Left ventricle myocardium inferior (tissue), 1 donor: Measurements from ENCODE around the gene THSD4. TPM values are rescaled to one million over a fixed set of nuclear protein-coding genes. Genes with fewer than 3 reads are reported as not detected.

Source experiments
- DNase-seq: peaks from one replicate; pipeline ENCODE4 v3.0.0-alpha.2; 2020
- H3K27ac ChIP-seq: fragments of 200-600 bp; replicated peaks from 2 replicates; pipeline ENCODE4 v1.8.0; 2021
- H3K27me3 ChIP-seq: fragments of 200-600 bp; 2 replicates; pipeline ENCODE4 v1.8.0; 2021; ENCODE audit warnings: low read depth
- H3K36me3 ChIP-seq: fragments of 200-600 bp; 2 replicates; pipeline ENCODE4 v1.8.0; 2021
- H3K4me1 ChIP-seq: fragments of 200-600 bp; 2 replicates; pipeline ENCODE4 v1.8.0; 2021
- H3K4me3 ChIP-seq: fragments of 200-600 bp; 2 replicates; pipeline ENCODE4 v1.8.0; 2021; ENCODE audit warnings: mild to moderate bottlenecking, moderate library complexity
- H3K9me3 ChIP-seq: fragments of 200-600 bp; replicated peaks from 2 replicates; pipeline ENCODE4 v1.8.0; 2021
- CTCF ChIP-seq: fragments of 200-600 bp; IDR thresholded peaks from 2 replicates; pipeline ENCODE4 v1.8.0; 2021; ENCODE audit warnings: antibody characterized with exemption, mild to moderate bottlenecking, borderline replicate concordance
- intact Hi-C: fragments of 100-400 bp; cut with micrococcal nuclease; formaldehyde crosslinking; loops from one replicate; pipeline ENCODE4 v1.11.0; 2022
- total RNA-seq: library from RNA; stranded (reverse); fragmentation: NEBNext Ultra II Directional; extraction: Animal tissue kit (Norgen Biotek cat#: 25700); gene quantifications from one replicate; pipeline ENCODE4 v1.2.1, GENCODE V29; 2021
- donor health status: DM: no; HTN: yes; CAD: no; lungs with severe emphysema.

THSD4 gene
- total RNA-seq, 1 donor from 2014 or later, result 95.8 TPM

GRCh38 chr15:71373917-71374316, 258.6 kb downstream of the THSD4 start:
- no peak for TF ChIP-seq CTCF
- intact Hi-C loops, result no loop called here
- H3K4me1 ChIP-seq, result peaks cover 37% of the 10 kb centered on the region
- DNase-seq, result no peak
- no peak overlapping the region for H3K4me3 ChIP-seq
- no peaks in the 10 kb centered on the region for H3K27me3 ChIP-seq
- peaks cover 15% of the 10 kb centered on the region for H3K9me3 ChIP-seq
- H3K36me3 ChIP-seq, result no peaks in the 10 kb centered on the region
- H3K27ac ChIP-seq, result peak overlapping the region; percentile 82

GRCh38 chr15:71374607-71375352, 259.5 kb downstream of the THSD4 start:
- Histone ChIP-seq H3K27ac (peak overlapping the region; percentile 82), H3K36me3 (no peaks in the 10 kb centered on the region), H3K27me3 (no peaks in the 10 kb centered on the region), H3K4me3 (no peak overlapping the region), H3K4me1 (peaks cover 39% of the 10 kb centered on the region), H3K9me3 (peaks cover 15% of the 10 kb centered on the region)
- intact Hi-C loops, result no loop called here
- no peak for DNase-seq
- no peak for TF ChIP-seq CTCF

- H3K27me3 ChIP-seq, result no peaks in the 10 kb centered on the region
- peaks cover 9% of the 10 kb centered on the region for H3K9me3 ChIP-seq
- no peak overlapping the region for H3K4me3 ChIP-seq
- H3K4me1 ChIP-seq, result peaks cover 43% of the 10 kb centered on the region
- no peaks in the 10 kb centered on the region for H3K36me3 ChIP-seq
- intact Hi-C loops, result no loop called here
- TF ChIP-seq CTCF, result no peak
- no peak overlapping the region for H3K27ac ChIP-seq
- DNase-seq, result no peak
These were observed 260.7 kb downstream of the THSD4 start for GRCh38 chr15:71375934-71376333.

- intact Hi-C loops, result no loop called here
- TF ChIP-seq CTCF, result no peak
- Histone ChIP-seq H3K4me3 (no peak overlapping the region), H3K27me3 (no peaks in the 10 kb centered on the region), H3K36me3 (no peaks in the 10 kb centered on the region), H3K9me3 (no peaks in the 10 kb centered on the region), H3K4me1 (peaks cover 20% of the 10 kb centered on the region), H3K27ac (no peak overlapping the region)
- DNase-seq, result no peak
These were observed 264.6 kb downstream of the THSD4 start for GRCh38 chr15:71379893-71380292.

- no peak for TF ChIP-seq CTCF
- intact Hi-C loops, result no loop called here
- Histone ChIP-seq H3K27ac (no peak overlapping the region), H3K4me1 (peaks cover 20% of the 10 kb centered on the region), H3K9me3 (no peaks in the 10 kb centered on the region), H3K4me3 (no peak overlapping the region), H3K36me3 (no peaks in the 10 kb centered on the region), H3K27me3 (no peaks in the 10 kb centered on the region)
- no peak for DNase-seq
These were observed 265.1 kb downstream of the THSD4 start for GRCh38 chr15:71380345-71380744.
